Measurements from ENCODE around the gene UPF1.
"Not testable (repeated sequence)": the region's sequence is repeated elsewhere in the genome, so short reads cannot be mapped to it uniquely, and the experiment has no call there.

Gene UPF1

GRCh38 chr19:18901491-18901890 is 69.7 kb downstream of the UPF1 start:
- DNase-seq: no peak

- not testable (repeated sequence) for DNase-seq
Observed at GRCh38 chr19:18902519-18902918, 70.8 kb downstream of the UPF1 start.

GRCh38 chr19:18903156-18904037 is 71.6 kb downstream of the UPF1 start:
- no peak for DNase-seq

- no peak for DNase-seq
Observed at GRCh38 chr19:18904334-18905057, 72.7 kb downstream of the UPF1 start.

GRCh38 chr19:18905058-18905456 is 73.3 kb downstream of the UPF1 start:
- DNase-seq: no peak

GRCh38 chr19:18905513-18906236 is 73.9 kb downstream of the UPF1 start:
- no peak for DNase-seq

- DNase-seq: no peak
Observed at GRCh38 chr19:18906605-18907519, 75.1 kb downstream of the UPF1 start.

- DNase-seq: no peak
Observed at GRCh38 chr19:18908917-18909619, 77.3 kb downstream of the UPF1 start.

GRCh38 chr19:18910010-18910409 is 78.3 kb downstream of the UPF1 start:
- no peak for DNase-seq

- no peak for DNase-seq
Observed at GRCh38 chr19:18910801-18911436, 79.2 kb downstream of the UPF1 start.

GRCh38 chr19:18912933-18913332 is 81.2 kb downstream of the UPF1 start:
- no peak for DNase-seq

- no peak for DNase-seq
Observed at GRCh38 chr19:18913466-18913865, 81.7 kb downstream of the UPF1 start.

- peak; percentile 74 for DNase-seq
Observed at GRCh38 chr19:18915639-18916038, 83.9 kb downstream of the UPF1 start.

GRCh38 chr19:18917593-18917992 is 85.8 kb downstream of the UPF1 start:
- DNase-seq: not testable (repeated sequence)
